GM12865 (cell line): ENCODE data around the gene GRID1.

Source experiments
- DNase-seq: peaks from one replicate; pipeline ENCODE4 v3.0.0; 2010; ENCODE audit warnings: low read depth
- H3K4me3 ChIP-seq: 2 replicates; pipeline ENCODE4 v1.5.1; 2011; ENCODE audit warnings: mild to moderate bottlenecking, low read depth, low read length, control low read depth
- TF ChIP-seq, protein P1 (sequence below): IDR thresholded peaks from 2 replicates; pipeline ENCODE4 v1.5.1; 2011; ENCODE audit warnings: low read length, control low read depth, low read depth, inconsistent platforms; ENCODE audit not compliant: insufficient read depth; ENCODE audit errors: missing control alignments

GRID1 gene

DNA sequence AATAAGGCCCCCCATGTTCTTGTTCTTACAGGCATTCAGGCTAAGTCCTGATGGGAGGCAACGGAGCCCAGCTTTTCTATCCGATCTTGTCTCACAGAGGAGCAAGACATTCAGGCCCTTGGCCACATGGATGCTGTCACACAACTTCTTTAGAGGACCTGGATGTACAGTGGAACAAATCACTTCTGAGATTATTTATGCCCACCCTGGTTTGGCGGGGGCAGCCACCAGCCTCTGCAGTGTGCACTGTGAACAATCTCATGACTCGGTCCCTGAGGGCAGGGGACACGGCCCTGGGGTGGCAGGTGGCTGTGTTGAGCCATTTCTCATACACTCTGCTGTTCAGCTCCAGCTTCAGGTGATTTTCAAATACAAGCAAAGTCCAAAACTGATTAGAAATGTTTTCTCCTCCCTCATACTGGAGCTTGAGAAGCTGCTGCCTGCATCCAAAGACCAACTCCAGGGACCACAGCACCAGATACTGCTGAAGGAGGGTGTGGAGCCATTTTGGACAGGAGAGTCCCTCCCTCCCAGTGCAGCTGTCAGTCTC, 441.3 kb downstream of the GRID1 start:
- no peak for DNase-seq
- H3K4me3 ChIP-seq: no peak overlapping the region

DNA sequence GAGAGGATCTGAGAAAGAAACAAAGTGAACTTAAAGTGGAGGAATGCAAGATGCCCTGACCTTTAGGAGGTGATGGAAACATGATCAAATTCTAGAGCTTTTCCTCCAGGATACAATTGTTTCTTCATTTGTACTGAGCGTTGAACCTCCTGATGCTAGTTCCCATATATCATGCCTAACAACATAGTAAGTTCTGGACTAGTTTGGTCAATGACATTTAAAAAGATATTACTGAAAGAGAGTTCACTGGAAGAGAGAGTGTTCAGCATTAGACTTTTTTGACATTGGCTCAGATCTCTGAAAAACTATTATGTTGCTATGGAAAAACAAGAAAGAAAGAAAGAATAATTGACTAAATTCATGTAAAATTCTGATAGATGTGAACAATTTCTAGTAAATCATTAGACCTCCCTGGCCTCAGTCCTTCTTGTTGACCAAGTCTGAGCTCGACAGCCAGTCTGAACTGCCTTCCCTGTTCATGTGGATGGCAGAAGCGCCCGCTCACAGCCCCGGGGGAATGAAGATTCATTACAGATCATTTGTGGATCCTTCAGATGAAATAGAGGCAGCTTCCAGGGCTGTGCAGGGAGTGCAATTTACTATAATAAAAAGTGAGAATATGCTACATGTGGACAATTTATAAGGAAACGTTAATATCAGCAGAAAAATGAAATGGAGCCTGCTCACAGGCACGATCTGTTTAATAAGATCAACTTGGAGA, 442.1 kb downstream of the GRID1 start:
- no peak for DNase-seq
- TF ChIP-seq, protein P1, sequence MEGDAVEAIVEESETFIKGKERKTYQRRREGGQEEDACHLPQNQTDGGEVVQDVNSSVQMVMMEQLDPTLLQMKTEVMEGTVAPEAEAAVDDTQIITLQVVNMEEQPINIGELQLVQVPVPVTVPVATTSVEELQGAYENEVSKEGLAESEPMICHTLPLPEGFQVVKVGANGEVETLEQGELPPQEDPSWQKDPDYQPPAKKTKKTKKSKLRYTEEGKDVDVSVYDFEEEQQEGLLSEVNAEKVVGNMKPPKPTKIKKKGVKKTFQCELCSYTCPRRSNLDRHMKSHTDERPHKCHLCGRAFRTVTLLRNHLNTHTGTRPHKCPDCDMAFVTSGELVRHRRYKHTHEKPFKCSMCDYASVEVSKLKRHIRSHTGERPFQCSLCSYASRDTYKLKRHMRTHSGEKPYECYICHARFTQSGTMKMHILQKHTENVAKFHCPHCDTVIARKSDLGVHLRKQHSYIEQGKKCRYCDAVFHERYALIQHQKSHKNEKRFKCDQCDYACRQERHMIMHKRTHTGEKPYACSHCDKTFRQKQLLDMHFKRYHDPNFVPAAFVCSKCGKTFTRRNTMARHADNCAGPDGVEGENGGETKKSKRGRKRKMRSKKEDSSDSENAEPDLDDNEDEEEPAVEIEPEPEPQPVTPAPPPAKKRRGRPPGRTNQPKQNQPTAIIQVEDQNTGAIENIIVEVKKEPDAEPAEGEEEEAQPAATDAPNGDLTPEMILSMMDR: no peak

More for the DNA sequence above, 441.3 kb downstream of the GRID1 start:
- TF ChIP-seq, protein P1: no peak

DNA sequence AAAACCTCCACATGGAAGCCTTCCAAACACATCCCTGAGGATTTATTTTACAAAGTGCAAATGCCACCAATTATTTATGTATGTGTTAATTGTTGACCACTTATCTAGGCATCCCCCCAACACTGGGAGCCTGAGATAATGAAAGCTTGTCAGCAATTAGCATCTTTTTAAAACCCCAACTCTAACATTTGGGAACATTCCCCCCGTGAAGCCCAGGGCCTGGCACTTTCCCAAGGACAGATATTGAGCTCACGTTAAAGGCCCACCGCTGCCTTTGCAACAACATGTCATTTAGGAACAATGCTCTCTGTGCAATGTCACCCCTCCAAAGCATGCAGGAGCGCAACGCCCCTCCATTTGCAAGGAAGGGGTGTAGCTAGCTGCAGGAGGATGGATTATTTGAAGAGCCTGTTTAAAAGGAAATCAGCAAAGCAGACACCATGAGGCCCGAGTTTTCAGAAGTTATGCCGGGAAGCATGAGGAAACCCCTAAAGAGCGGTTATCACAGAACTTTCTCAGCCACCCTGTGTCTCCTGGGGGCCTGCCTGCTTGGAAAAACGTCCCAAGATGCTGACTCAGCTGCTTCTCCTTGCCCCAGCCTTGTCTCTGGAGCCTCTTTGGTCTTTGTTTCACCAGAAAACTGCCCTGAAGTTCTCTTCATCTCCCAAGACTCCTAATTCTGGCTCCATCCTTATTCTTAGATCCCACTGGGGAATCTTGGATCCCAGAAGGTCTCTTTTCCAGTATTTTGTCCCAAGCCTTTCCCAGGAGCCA, 444.1 kb downstream of the GRID1 start:
- no peak overlapping the region for H3K4me3 ChIP-seq
- TF ChIP-seq, protein P1: no peak
- DNase-seq: no peak

More for the DNA sequence above, 442.1 kb downstream of the GRID1 start:
- no peak overlapping the region for H3K4me3 ChIP-seq

DNA sequence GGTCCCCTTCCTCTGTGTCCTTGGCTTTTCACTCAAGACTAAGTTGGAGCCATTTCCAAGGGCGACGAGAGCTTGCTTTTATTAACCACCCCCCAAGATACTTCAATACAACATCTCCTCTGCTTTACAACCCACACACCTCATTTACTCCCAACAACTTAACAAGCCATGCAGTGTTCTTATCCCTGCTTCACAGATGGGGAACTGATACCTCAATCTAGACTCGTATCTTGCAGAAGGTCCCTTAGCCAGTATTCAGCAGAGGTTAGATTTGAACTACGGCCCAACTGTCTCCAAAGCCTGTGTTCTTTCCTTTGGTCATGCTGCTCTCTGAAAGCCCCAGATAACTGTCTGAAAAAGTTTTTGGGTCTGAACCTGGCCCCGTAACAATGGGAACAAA, 444.8 kb downstream of the GRID1 start:
- no peak overlapping the region for H3K4me3 ChIP-seq
- DNase-seq: no peak
- TF ChIP-seq, protein P1: no peak

DNA sequence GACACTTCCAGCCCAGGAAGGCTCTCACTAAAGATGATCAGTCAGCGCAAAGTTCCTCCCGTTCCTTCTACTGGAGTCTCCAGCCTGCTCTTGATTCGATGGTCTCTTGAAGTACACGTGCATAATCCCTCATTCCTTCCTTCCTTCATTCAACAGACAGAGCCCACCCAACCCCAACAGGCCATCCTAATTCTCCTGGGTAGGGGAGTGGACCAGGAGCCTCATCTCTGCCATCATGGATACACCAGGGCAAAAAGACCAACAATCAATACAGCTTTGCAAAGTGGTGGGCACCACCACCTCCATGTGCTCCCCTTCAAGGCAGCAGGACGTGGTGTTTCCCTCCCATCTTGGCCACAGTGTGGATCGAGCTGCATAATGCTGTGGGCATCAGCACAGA, 446.3 kb downstream of the GRID1 start:
- H3K4me3 ChIP-seq: no peak overlapping the region
- DNase-seq: no peak
- TF ChIP-seq, protein P1: no peak

DNA sequence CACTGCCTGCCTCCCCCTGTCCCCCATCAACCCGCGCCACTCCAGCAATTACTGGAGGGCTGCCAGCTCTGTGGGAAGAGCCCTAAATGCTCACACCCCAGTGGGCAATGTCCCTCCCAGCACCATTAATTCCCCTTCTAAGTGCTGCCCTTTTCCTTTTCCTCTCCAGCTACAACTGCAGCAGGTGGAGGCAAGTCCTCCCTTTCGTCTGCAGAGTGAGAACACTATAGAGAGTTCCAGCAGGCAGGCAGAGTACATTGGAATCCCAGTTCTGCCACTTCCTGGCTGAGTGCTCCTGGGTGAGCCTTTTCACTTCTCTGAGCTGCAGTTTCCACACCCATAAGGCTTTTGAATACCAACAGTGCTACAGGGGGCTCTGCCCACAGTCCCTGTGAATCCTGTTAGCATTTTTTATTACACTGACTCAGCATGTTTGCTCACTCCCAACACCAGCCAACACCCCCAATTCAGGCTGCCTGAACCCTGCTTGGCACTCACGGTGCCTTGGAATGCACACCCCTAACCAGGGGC, 447.0 kb downstream of the GRID1 start:
- TF ChIP-seq, protein P1: no peak
- no peak for DNase-seq
- no peak overlapping the region for H3K4me3 ChIP-seq
